Fibroblast of villous mesenchyme (primary cell): ENCODE results near the gene ATAD1. TPM values are rescaled to one million over a fixed set of nuclear protein-coding genes. Genes with fewer than 3 reads are reported as not detected.

Source experiments
- DNase-seq: peaks from one replicate; pipeline ENCODE4 v3.0.0-alpha.2; 2010; ENCODE audit warnings: low read depth
- H3K4me3 ChIP-seq: 2 replicates; pipeline ENCODE4 v1.5.1; 2011; ENCODE audit warnings: low read depth, mild to moderate bottlenecking, low read length
- total RNA-seq: library from RNA; depleted of rRNA; stranded (reverse); fragments of >200 nt; gene quantifications from 2 replicates; pipeline ENCODE4 v1.2.3, GENCODE V29; 2012
- TF ChIP-seq, protein P1 (sequence below): IDR thresholded peaks from 2 replicates; pipeline ENCODE4 v1.5.1; 2012; ENCODE audit warnings: low read depth, mild to moderate bottlenecking, low read length; ENCODE audit not compliant: insufficient read depth

ATAD1 gene
- total RNA-seq, 1 donor = 51.8 TPM

GRCh38 chr10:87763086-87763861, 54.8 kb downstream of the ATAD1 start:
- TF ChIP-seq, protein P1, sequence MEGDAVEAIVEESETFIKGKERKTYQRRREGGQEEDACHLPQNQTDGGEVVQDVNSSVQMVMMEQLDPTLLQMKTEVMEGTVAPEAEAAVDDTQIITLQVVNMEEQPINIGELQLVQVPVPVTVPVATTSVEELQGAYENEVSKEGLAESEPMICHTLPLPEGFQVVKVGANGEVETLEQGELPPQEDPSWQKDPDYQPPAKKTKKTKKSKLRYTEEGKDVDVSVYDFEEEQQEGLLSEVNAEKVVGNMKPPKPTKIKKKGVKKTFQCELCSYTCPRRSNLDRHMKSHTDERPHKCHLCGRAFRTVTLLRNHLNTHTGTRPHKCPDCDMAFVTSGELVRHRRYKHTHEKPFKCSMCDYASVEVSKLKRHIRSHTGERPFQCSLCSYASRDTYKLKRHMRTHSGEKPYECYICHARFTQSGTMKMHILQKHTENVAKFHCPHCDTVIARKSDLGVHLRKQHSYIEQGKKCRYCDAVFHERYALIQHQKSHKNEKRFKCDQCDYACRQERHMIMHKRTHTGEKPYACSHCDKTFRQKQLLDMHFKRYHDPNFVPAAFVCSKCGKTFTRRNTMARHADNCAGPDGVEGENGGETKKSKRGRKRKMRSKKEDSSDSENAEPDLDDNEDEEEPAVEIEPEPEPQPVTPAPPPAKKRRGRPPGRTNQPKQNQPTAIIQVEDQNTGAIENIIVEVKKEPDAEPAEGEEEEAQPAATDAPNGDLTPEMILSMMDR = no peak
- no peak for DNase-seq
- H3K4me3 ChIP-seq = no peak overlapping the region

DNA sequence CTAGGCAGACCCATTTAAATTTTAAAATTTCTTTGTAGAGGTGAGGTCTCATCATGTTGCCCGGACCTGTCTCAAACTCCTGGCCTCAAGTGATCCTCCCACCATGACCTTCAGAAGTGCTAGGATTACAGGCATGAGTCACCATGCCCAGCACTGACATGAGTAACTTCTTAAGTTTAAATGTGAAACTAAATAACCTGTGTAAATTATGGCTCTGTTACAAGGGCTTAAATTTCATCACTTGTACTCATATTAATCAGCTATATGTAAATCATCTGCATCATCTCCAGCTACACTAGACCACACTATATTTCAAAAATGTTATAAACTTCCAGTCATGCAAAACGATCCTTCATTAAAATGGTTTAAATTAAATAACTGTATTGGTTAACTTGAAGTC, 56.1 kb downstream of the ATAD1 start:
- peak; percentile 92 for DNase-seq
- no peak overlapping the region for H3K4me3 ChIP-seq
- TF ChIP-seq, protein P1 = no peak

DNA sequence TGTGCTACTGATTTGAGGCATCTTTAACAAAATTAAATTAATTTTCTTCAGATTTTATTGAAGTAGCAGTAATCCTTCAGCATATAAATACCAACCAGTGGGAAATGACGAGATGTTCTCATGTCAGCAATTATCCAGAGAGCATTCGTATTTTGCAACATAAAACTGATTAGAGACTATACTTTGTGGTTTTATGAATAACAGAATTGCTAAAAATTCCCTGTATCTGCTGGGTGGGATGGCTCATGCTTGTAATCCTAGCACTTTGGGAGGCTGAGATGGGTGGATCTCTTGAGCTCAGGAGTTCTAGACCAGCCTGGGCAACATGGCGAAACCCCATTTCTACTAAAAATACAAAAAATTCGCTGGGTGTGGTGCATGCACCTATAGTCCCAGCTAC, 56.9 kb downstream of the ATAD1 start:
- H3K4me3 ChIP-seq = no peak overlapping the region
- DNase-seq = peak; percentile 66
- TF ChIP-seq, protein P1 = no peak

DNA sequence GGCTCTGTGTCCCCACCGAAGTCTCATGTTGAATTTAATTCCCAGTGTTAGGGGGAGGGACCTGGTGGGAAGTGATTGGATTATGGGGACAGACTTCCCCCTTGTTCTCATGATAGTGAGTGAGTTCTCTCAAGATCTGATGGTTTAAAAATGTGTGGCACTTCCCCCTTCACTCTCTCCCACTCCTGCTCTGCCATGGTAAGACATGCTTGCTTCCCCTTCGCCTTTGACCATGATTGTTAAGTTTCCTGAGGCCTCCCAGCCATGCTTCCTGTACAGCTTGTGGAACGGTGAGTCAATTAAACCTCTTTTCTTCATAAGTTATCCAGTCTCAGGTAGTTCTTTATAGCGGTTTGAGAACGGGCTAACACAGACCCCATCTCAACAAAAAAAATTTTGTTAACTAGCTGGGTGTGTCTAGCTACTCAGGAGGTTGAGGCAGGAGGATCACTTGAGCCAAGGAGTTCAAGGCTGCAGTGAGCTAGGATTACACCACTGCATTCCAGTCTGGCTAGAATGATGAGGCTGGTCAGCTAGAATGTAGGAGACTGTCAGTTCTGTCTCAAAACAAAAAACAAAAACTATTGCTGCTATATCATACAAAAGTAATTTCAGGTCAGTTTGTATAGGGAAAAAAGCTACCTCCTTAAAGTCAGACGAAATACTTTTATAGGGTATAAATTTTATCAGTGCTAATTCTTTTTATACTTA, 57.7 kb downstream of the ATAD1 start:
- no peak for DNase-seq
- H3K4me3 ChIP-seq = no peak overlapping the region
- TF ChIP-seq, protein P1 = no peak

- H3K4me3 ChIP-seq = no peak overlapping the region
- TF ChIP-seq, protein P1 = no peak
- no peak for DNase-seq
Observed at GRCh38 chr10:87759551-87759950, 58.5 kb downstream of the ATAD1 start.

GRCh38 chr10:87757685-87758084, 60.3 kb downstream of the ATAD1 start:
- no peak overlapping the region for H3K4me3 ChIP-seq
- TF ChIP-seq, protein P1 = no peak
- DNase-seq = no peak
